ENCODE results near the gene STXBP4.

GRCh38 chr17:54919425-54919824 is 49.1 kb upstream of the STXBP4 start:
- TF ChIP-seq CTCF (IDR thresholded peaks at IDR 0.05; ENCODE audit: insufficient read depth, low read length, poor library complexity, severe bottlenecking), result no peak
- no peak for TF ChIP-seq EZH2phosphoT487 (conservative IDR thresholded peaks at IDR 0.05; ENCODE audit: low read length)
